ENCODE measurements around the gene APRT. TPM values are rescaled to one million over a fixed set of nuclear protein-coding genes. Genes with fewer than 3 reads are reported as not detected.

APRT gene, protein sequence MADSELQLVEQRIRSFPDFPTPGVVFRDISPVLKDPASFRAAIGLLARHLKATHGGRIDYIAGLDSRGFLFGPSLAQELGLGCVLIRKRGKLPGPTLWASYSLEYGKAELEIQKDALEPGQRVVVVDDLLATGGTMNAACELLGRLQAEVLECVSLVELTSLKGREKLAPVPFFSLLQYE
- 40.4 TPM for total RNA-seq
- long read RNA-seq, transcript APRT-202 (5 exons, 664 nt): minor isoform, 8 of 63 reads
- long read RNA-seq, transcript APRT-201 (5 exons, 947 nt): major isoform, 39 of 63 reads
- long read RNA-seq, partial matches to known transcripts: 2 of 63 reads
- long read RNA-seq, other reads (novel, unspliced or antisense): 10 of 63 reads

DNA sequence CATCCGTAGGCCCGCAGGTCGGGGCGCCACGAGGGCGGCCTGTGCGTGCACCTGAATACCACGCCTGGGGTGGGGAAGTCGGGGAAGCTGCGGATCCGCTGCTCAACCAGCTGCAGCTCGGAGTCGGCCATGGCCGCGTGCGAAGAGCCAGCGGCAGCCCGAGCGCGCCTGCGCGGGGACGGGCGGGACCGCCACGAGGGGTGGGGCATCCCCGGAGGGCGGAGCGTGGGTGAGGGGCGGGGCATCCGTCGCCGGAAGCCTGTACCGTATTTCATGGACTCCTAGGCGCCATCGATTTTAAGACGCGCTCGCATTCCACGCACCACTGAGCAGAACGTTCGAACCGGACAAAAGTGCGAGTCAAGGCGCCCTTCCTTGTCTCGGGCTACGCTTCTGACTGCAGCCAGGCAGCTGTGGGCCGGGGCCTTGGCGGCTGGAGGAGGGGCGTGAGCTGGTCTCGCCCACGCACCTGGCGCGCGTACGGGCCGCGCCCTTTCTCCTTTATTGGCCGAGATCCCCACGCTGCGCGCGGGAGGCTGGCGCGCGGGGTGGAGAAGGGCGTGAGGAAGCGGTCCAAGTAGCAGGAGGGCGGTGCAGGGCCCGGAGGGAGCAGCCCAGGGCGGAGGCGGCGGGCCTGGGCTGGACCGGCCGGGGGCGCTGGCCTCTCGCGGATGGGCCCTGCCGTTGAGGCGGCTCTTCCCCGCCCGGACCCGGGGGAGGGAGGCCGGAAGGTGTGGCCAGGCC is at the start of gene APRT:
APRT (minus strand) TSS at position 160 of the 744 bp plus-strand sequence; CDS start at position 131, 29 bp downstream.
- DNase-seq (peak; percentile 95), ATAC-seq (ENCODE audit: poor library complexity) (peak; percentile 96)
- intact Hi-C loops (cut with DNase I): loop anchor here (5.0 kb wide), 1 partner anchor 45 kb away; the partner anchor contains the start of genes GALNS and TRAPPC2L

DNA sequence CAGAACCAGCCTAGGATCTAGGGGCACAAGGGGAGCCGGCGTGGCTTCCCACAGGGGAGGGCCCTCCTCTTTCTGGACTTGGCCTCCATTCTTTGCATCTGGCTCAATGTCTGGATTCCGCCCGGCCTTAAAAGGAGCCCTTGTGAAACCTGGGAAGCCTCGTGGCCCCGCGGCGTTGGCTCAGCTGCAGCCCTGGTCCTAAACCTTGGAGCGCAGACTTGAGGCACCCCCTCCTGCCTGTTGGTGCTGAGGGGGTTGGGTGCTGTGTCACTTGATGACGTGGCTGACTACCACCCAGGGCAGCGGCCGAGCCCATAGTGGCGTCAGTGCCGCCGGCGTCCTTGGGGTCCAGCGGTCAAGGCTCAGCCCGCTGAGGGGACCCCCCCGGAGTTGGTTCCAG is 49.6 kb upstream of the APRT start:
- ATAC-seq (ENCODE audit: poor library complexity): no peak
- no peak for DNase-seq
- intact Hi-C loops (cut with DNase I): no loop called here

DNA sequence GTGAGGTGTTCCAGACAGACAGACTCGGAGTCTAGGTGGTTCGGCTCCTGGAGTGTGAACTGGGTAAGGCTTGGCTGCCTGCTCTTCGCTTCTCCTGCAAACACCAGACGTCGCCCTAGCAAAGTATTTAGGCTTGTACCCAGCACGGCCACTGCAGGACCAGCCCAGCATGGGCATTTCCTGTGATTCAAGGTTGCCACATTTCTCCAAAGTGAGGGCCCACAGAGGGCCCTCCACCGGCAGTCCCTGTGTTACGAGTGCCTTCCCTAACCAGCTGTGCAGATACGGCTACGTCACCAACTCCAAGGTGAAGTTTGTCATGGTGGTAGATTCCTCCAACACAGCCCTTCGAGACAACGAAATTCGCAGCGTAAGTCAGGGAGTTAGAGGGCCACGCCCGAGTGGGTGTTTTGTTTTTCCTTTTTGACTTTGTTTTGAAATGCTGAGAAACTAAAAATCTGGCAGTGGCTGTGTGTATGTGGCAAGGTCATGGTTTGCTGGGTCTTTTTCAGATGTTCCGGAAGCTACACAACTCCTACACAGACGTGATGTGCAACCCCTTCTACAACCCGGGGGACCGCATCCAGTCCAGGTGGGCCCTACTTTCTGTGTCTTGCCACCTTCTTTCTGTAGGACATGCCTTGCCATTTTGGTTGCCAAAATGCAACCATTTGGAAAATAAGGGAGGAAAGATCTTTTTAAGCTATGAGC is 47.8 kb upstream of the APRT start:
- ATAC-seq (ENCODE audit: poor library complexity) (no peak), DNase-seq (no peak)
- intact Hi-C loops (cut with DNase I): loop anchor here (5.0 kb wide), 1 partner anchor 47 kb away; the partner anchor contains the start of gene APRT

DNA sequence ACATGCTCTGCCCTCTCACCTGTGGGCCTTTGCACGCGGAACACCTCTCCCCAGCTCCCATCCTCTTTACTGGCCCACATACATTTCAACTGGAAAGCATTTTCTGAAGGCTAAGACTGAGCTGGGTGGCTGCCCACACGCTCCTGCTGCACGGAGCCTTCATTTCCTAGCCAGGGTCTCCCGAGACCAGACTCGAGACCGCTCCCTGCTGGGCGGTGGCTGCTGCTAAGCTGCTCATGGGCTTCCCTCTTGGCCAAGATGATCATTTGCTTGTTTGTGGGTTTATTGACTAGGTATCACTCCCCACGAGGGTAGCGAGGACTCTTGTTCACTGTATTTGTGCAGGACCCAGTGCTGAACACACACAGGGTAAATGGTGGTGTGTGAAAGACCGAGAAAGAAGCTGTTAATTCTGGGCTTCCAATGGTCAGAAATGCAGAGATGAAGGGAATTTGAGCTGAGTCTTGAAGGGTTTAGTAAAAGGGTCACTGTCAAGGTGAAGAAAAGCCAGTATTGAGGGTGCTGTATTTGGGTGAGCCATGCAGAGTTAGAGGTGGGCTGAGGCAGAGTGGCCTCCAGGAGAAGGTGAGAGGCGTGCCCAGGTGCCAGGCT is 46.1 kb upstream of the APRT start:
- DNase-seq (peak; percentile 89), ATAC-seq (ENCODE audit: poor library complexity) (peak; percentile 71)
- intact Hi-C loops (cut with DNase I): loop anchor here (5.0 kb wide), 1 partner anchor 46 kb away; the partner anchor contains the start of gene APRT

DNA sequence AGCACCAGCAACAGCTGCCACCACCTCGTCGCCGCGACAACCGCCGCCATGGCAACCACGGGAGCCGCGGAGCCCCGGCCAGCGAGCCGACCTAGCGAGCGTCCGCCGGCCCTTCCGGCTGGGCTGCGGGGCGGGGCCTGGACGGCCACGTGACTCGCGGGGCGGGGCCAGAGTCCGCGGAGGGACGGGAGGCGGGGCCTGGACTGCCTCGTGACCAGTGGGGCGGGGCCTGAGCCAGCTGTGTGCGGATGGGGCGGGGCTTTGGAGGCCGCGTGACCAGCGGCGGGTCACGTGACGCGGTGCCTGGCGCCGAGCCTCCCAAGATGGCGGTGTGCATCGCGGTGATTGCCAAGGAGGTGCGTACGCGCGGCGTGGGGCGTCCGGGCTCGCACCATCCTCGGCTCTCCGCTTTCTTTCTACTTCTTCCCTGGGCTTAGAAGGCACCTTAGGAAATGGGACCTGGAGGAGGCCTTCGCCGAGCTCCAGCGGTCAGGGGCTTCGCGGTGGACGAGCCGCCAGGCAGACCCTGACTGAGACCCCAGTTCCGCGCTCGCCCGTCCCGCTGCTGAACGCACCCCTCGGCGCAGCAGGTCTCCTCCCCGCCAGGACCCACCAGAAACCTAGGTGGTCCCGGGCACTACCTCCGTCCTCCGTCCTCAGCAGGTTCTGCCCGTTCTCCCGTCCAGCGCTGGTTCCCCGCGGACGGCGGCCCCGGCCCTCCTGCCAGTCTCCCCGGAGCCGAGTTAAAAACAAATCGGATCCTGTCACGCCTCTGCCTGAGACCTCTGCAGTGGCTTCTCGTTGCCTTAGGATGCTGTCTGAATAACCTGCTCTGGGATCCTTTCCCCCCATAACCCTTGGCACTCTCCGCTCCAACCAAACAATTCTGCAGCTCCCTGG is 45.4 kb upstream of the APRT start, which contains the start of the genes GALNS and TRAPPC2L:
GALNS (minus strand) TSS at position 120 of the 900 bp plus-strand sequence; CDS start at position 50, 70 bp downstream.
TRAPPC2L (plus strand) TSS at position 300 of the 900 bp plus-strand sequence; CDS start at position 324, 24 bp downstream.
- intact Hi-C loops (cut with DNase I): loop anchor here (5.0 kb wide), 1 partner anchor 45 kb away; the partner anchor contains the start of gene APRT
- peak; percentile 97 for ATAC-seq (ENCODE audit: poor library complexity)
- DNase-seq: peak; percentile 100

DNA sequence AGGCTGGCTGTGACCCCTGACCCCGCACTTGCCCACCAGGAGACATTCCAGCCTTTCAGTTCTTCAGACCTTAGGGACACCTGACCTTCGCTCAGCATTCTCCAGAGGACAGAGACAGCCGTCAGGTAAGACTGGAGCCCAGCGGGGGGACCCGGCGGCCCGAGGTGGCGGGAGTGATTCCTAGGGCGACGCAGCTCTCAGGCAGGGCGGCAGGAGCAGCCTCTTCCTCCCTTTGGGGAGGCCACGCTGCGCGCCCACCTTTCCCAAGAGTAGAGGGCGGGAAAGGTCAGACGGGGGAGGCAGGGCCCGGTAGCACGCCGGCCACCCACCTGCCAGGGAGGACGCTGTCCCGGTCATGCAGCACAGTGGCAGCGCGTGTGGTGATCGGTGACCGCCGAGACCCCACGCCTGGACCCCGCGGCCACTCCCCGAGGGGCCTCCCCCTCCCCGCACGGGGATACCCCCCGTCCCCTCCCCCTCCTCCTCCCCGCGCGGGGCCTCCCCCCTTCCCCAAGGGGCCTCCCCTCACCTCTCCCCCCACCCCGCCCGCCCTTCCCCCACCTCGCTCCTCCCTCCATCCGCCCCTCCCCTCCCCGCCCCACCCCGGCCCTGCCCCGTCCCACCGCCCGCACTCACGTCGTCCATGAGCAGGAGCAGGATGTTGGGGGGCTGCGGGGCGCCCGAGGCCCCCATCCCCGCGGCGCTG is 44.5 kb upstream of the APRT start:
- ATAC-seq (ENCODE audit: poor library complexity) (peak; percentile 53), DNase-seq (no peak)
- intact Hi-C loops (cut with DNase I): loop anchor here (5.0 kb wide), 1 partner anchor 44 kb away; the partner anchor contains the start of gene APRT

DNA sequence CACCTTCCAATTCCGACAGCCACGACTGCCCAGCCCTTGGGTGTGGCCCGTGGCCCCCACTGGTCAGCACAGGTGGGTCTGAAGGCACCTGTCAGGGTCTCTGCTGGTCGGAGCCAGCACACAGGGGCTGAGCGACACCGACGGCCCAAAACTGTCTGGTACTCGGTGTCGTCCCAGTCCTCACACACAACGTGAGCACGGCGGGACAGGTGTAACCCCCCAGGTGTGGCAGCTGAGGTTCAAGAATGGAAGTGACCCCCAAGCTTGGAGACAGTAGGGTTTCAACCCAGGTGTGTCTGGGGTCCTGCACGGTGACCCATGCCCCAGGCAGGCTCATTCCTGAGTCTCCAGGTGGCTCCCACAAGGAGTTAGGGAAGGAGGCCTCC is 44.0 kb upstream of the APRT start:
- ATAC-seq (ENCODE audit: poor library complexity) (no peak), DNase-seq (no peak)
- intact Hi-C loops (cut with DNase I): loop anchor here (5.0 kb wide), 1 partner anchor 43 kb away; the partner anchor contains the start of gene APRT

DNA sequence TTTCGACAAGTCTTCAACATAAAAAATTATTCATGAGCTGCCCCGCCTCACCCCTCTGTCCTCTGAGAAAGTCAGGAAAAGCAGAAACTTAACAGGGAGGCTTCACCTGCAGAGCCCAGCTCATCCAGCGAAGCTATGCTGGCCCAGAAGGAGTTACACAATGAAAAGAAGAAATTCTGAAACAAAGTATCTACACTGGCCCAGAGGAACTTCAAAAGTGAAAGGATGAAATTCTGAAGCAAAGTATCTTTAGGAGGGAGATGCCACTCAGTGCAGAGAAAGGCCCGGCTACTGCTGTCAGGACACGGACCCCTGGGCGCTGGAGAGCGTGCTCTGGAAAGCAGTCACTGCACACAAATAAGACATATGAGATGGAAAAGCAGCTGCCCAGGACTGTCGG is 43.4 kb upstream of the APRT start:
- intact Hi-C loops (cut with DNase I): loop anchor here (5.0 kb wide), 1 partner anchor 43 kb away; the partner anchor contains the start of gene APRT
- DNase-seq (no peak), ATAC-seq (ENCODE audit: poor library complexity) (no peak)

DNA sequence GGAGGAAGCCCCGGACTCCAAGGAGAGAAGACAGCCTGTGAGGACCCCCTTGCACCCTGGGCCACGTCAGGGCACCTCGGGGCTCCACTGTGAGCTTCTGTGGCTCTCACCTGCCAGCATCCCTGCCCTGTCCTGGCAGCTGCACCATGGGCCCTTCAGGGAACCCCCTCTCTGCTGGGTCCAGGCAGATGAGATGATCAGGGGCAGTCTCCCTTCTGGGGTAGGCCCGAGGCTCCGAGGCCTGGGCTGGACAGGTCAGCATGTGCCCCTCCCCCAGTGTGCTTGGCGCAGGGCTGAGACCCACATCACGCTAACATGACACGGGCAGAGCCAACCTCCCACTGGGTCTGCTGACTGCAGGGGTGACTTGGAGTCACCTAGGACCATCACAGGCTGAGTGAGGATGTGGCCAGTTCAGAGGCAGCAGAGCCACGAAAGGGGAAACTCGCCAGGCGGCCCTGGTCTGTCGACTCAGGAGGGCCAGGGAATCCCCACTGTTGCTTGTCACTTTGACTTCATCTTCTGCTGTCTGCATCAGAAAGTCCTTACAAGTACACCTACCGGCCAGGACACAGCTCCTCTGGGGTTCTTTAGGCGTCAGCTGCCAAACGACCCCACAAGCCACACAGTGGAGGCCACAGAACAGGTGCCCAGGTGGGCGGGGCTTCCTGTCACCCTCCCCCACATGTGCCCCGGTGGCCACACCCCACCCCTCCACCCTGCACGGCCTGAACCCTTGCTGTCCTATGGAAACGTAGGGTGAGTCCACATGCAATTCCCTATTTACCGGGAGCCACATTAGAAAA is 42.8 kb upstream of the APRT start:
- intact Hi-C loops (cut with DNase I): loop anchor here (5.0 kb wide), 1 partner anchor 42 kb away; the partner anchor contains the start of gene APRT
- no peak for DNase-seq

DNA sequence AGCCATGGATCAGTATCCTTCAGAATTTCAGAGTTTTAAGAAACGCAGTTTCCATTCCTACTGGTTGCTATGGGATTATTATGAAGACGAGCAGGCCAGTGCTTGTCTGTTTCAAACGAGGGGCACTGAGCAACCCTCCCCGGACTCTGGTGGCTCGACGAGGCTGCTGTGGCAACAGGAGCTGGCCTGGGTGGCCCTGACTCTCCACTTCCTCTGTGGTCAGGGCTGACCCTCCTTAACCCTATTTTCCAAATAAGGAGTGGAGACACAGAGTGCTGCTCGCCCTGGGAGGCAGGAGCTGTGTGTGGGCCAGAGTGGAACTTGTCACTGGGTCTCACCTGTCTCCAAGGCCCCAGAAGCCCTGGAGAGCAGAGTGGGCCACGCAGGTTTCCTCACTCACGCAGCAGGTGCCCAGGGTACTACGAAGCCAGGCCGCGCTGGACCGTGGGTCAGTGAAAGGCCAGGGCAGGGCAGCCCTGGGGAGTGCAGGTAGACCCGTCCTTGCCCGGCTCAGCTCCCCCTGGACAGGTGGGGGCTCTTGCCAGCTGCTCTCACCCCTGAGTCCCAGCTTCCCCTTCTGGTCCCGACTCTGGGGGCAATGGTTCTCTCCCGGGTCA is 41.7 kb upstream of the APRT start:
- intact Hi-C loops (cut with DNase I): no loop called here
- DNase-seq: no peak
- ATAC-seq (ENCODE audit: poor library complexity): no peak

More for the DNA sequence above, 42.8 kb upstream of the APRT start:
- no peak for ATAC-seq (ENCODE audit: poor library complexity)

DNA sequence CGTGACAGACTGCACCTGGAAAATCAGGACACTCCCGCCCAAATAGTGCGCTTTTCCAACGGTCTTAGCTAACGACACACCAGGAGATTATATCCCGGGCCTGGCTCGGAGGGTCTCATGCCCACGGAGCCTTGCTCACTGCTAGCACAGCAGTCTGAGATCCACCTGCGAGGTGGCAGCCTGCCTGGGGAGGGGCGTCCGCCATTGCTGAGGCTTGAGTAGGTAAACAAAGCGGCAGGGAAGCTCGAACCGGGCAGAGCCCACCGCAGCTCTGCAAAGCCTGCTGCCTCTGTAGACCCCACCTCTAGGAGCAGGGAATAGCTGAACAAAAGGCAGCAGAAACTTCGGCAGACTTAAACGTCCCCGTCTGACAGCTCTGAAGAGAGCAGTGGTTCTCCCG is 39.9 kb upstream of the APRT start:
- DNase-seq: no peak
- intact Hi-C loops (cut with DNase I): no loop called here
- ATAC-seq (ENCODE audit: poor library complexity): no peak

DNA sequence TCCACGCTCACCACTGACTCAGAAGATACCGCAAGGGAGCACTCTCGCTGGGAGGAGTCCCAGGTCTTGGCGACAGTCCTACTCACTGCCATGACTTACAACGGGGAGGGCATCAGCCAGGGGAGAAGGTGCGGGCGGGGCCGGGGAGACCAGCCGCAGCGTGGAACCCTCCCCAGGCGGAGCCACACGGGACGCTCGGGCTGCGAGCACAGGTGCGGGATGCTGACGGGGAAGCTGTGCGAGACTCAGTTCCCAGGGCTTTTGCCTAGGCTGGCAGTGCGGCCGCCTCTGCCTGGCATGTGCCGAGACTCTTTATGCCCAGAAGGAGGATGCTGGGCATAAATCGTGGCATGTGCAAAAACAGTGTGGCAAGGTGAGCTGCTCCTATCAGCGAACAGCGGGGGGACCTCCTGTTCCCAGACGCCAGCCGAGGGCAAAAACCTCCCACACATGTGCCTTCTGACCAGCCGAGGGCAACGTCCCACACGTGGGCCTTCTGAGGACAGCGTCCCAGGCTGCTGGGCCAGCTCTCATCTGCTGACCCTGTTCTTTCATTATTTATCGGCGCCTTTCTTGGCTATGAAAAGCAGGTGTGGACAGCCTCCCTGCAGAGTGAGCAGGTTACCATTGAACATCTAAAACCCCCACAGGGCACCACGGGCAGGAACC is 38.9 kb upstream of the APRT start:
- DNase-seq (no peak), ATAC-seq (ENCODE audit: poor library complexity) (no peak)
- intact Hi-C loops (cut with DNase I): no loop called here

DNA sequence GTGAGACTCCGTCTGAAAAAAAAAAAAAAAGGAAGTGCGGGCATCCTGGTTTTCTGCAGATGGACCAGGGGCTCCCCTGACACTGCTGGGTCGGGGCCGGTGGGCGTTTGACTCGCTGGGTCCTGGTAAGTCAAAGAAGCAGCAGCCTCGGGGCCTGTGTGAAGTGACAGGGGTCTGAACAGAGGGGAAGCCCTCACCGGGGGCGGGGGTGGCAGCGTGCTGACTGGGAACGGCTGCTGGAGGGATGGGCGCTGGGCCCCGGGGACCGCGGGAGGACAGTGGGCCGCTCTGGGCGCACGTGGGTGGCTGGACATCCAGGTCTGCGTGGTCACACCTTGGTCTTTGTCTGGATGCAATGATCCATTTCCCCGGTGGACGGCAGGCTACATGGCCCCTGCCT is 36.8 kb upstream of the APRT start:
- no peak for DNase-seq
- intact Hi-C loops (cut with DNase I): no loop called here
- no peak for ATAC-seq (ENCODE audit: poor library complexity)

DNA sequence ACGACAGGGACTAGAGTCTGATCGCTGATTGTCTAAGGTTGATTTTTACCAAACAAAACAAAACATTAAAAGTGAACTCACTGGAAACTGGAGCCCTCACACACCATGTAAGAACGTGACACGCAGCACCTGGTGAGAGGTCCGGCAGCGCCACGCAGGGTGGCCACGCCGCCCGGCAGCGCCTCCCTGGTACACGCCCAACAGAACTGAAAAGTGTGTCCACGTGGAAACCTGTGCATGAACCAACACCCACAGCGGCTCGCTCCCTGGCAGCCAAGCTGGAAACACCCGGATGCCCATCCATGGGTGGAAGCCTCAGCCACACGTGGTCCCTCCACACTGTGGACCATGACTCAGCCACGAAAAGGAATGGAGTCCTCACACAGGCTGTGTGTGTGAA is 35.9 kb upstream of the APRT start:
- no peak for DNase-seq
- ATAC-seq (ENCODE audit: poor library complexity): no peak
- intact Hi-C loops (cut with DNase I): no loop called here

DNA sequence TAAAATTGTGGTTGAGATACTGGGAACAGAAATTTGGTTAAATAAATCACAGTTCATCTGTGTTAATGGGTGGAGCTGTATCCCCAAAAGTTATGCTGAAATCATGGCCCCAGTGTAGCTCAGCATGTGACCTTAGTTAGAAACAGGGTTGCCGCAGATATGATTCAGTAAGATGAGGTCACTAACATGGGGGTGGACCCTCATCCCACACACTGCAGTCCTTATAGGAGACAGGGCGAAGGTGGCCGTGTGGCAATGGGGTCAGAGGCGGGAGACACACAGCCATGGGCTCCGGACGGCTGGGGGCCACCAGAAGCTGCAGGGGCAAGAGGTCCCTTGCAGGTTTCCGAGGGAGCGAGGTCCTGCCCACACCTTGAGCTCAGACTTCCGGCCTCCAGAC is 34.4 kb upstream of the APRT start:
- ATAC-seq (ENCODE audit: poor library complexity) (no peak), DNase-seq (no peak)
- intact Hi-C loops (cut with DNase I): no loop called here
